Subcutaneous adipose tissue (tissue), 4 donors: ENCODE measurements around the gene FAM222B. TPM values are rescaled to one million over a fixed set of nuclear protein-coding genes. Genes with fewer than 3 reads are reported as not detected.

ENCODE experiments used
- CTCF ChIP-seq: fragments of 450-650 bp; IDR thresholded peaks from one replicate; pipeline ENCODE4 v1.5.1; 2016; ENCODE audit warnings: low read depth, mild to moderate bottlenecking, control low read depth, antibody characterized with exemption, moderate library complexity
- total RNA-seq, 4 donors: library from RNA; depleted of rRNA; stranded (reverse); fragments of >200 nt; gene quantifications; one replicate each; pipeline ENCODE4 v1.1.0, GENCODE V29; 2016

FAM222B gene
- total RNA-seq, 4 donors from 2014 or later = 6.6 to 30.0 (median 12.1) TPM

- no peak for TF ChIP-seq CTCF
Observed at GRCh38 chr17:28758411-28759121, 84.0 kb downstream of the FAM222B start.

- no peak for TF ChIP-seq CTCF
Observed at GRCh38 chr17:28756049-28756804, 86.4 kb downstream of the FAM222B start.

GRCh38 chr17:28755486-28755885, 87.1 kb downstream of the FAM222B start:
- no peak for TF ChIP-seq CTCF

GRCh38 chr17:28751600-28752366, 90.8 kb downstream of the FAM222B start:
- TF ChIP-seq CTCF = no peak

GRCh38 chr17:28750178-28751047, 92.2 kb downstream of the FAM222B start:
- no peak for TF ChIP-seq CTCF

GRCh38 chr17:28749516-28750177, 92.9 kb downstream of the FAM222B start:
- no peak for TF ChIP-seq CTCF
